ENCODE results near the gene SCARB2. TPM values are rescaled to one million over a fixed set of nuclear protein-coding genes. Genes with fewer than 3 reads are reported as not detected.
"Not testable (repeated sequence)": the region's sequence is repeated elsewhere in the genome, so short reads cannot be mapped to it uniquely, and the experiment has no call there.

SCARB2 gene
- 100 to 1,000 TPM in 6 of 8 experiments, 10 to 100 TPM in 2; 79.7 to 230 (median 112) TPM for total RNA-seq

GRCh38 chr4:76213415-76214176 lies at the start of gene SCARB2:
SCARB2 (minus strand) TSS chr4:76213824; CDS start chr4:76213543, 281 bp downstream.
- H3K4me1 ChIP-seq (replicated peaks in 1 of 2) = peaks cover 22 to 26% of the 10 kb centered on the region in 2 donors
- 0% methylated on average over 5 to 18 of the region's 94 CpGs; no CpG with 5 or more reads in 6 of the 10 experiments for WGBS, 10 experiments

DNA sequence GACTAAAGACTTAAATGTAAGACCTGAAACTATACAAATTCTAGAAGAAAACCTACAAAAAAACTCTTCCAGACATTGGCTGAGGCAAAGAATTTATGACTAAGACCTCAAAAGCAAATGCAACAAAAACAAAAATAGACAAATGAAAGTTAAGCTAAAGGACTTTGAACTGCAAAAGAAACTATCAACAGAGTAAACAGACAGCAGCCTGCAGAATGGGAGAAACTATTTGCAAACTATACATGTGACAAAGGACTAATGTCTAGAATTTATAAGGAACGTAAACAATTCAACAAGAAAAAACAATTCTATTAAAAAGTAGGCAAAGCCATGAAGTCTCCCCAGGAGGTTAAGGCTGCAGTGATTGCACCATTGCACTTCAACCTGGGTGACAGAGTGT lies 46.9 kb upstream of the SCARB2 start:
- Histone ChIP-seq H3K4me3 (no peak overlapping the region), H3K27ac (no peak overlapping the region), H3K4me1 (replicated peaks in 1 of 2) (peaks cover 8 to 12% of the 10 kb centered on the region in 2 donors)
- no peak for ATAC-seq (replicated peaks in 6 of 8)
- WGBS, 10 experiments = 0 to 100% (median 80%) methylated on average over 1 of the region's 1 CpG; no CpG with 5 or more reads in 2 of the 10 experiments
- in situ Hi-C loops (cut with MboI; ENCODE audit: low pct_unique_long_range_greater_than_20kb in 2 of 9, low sequenced_read_pairs in 9 of 9, unreplicated experiment in 9 of 9) = no loop called here

More at GRCh38 chr4:76213415-76214176, at the start of gene SCARB2:
- H3K4me3 ChIP-seq = peak within 1 kb of the TSS; percentile 68 to 95 (median 79)
- peak; percentile 83 to 92 (median 92) for ATAC-seq (replicated peaks in 6 of 8)
- in situ Hi-C loops (cut with MboI; ENCODE audit: low pct_unique_long_range_greater_than_20kb in 2 of 9, low sequenced_read_pairs in 9 of 9, unreplicated experiment in 9 of 9) = no loop called here
- peak within 1 kb of the TSS; percentile 95 for H3K27ac ChIP-seq

DNA sequence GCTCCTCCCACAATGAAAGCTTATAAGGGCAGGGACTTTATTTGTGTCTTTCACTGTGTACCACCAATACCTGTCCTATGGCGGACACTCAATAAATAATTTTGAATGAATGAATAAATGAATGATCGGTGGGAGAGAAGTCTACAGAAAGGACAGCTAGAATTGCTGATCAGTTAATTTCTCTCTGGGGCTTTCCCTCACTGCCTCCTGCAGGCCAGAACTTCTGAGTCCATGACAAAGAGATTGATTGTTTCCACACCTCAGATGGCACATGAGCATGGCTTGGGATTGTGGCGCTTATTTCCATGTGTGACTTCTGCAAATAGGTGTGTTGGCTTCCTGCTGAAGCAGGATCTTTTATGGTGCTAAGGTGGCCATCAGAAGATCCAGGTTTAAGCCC lies 44.2 kb upstream of the SCARB2 start:
- Histone ChIP-seq H3K4me1 (replicated peaks in 1 of 2) (peaks cover 8 to 12% of the 10 kb centered on the region in 2 donors), H3K27ac (no peak overlapping the region), H3K4me3 (no peak overlapping the region)
- in situ Hi-C loops (cut with MboI; ENCODE audit: low pct_unique_long_range_greater_than_20kb in 2 of 9, low sequenced_read_pairs in 9 of 9, unreplicated experiment in 9 of 9) = no loop called here
- 79 to 100% (median 92%) methylated on average over 1 to 3 of the region's 3 CpGs; no CpG with 5 or more reads in 1 of the 10 experiments for WGBS, 10 experiments
- no peak for ATAC-seq (replicated peaks in 6 of 8)

DNA sequence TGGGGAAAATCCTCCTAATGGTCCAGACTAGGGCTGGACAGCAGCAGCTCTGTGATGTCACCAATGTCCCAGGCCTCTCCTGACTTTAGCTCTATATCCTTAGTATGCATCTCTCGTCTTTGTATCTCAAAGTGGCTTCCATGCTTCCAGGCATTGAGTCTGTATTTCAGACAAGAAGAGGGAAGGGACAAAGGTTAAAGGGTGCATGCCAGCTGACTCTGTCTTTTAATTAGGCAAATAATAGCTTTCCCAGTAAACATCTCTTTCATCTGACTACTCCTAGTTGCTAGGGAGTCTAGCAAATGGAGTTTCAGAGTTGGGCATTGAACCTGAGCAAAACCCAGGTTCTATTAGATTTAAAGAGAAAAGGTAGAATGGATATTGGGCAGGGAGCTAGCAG lies 43.3 kb upstream of the SCARB2 start:
- ATAC-seq (replicated peaks in 6 of 8) = no peak
- Histone ChIP-seq H3K27ac (no peak overlapping the region), H3K4me3 (no peak overlapping the region), H3K4me1 (replicated peaks in 1 of 2) (peaks cover 12 to 16% of the 10 kb centered on the region in 2 donors)
- in situ Hi-C loops (cut with MboI; ENCODE audit: low pct_unique_long_range_greater_than_20kb in 2 of 9, low sequenced_read_pairs in 9 of 9, unreplicated experiment in 9 of 9) = no loop called here
- 75 to 100% (median 80%) methylated on average over 1 of the region's 1 CpG; no CpG with 5 or more reads in 7 of the 10 experiments for WGBS, 10 experiments

GRCh38 chr4:76256032-76256431 lies 42.4 kb upstream of the SCARB2 start:
- in situ Hi-C loops (cut with MboI; ENCODE audit: low pct_unique_long_range_greater_than_20kb in 2 of 9, low sequenced_read_pairs in 9 of 9, unreplicated experiment in 9 of 9) = no loop called here
- H3K4me1 ChIP-seq (replicated peaks in 1 of 2) = peaks cover 16 to 17% of the 10 kb centered on the region in 2 donors
- ATAC-seq (replicated peaks in 6 of 8) = no peak

DNA sequence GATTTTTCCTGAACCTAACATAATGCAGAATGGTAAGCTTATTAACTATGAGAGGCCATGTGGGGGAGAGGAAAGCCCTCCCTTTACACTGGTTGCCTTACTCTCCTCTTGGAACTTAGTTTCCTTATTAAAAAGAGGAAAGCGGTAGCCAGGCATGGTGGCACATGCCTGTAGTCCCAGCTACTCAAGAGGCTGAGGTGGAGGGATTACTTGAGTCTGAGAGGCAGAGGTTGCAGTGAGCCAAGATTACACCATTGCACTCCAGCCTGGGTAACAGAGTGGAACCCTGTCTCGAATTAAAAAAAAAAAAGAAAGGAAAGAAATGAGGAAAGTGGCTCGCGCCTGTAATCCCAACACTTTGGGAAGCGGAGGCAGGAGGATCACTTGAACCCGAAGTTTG lies 39.9 kb upstream of the SCARB2 start:
- no peak overlapping the region for H3K27ac ChIP-seq
- H3K4me1 ChIP-seq (replicated peaks in 1 of 2) = peaks cover 16 to 17% of the 10 kb centered on the region in 2 donors
- ATAC-seq (replicated peaks in 6 of 8) = no peak
- no peak overlapping the region for H3K4me3 ChIP-seq
- WGBS, 10 experiments = 33 to 96% (median 73%) methylated on average over 1 to 6 of the region's 6 CpGs; no CpG with 5 or more reads in 2 of the 10 experiments
- in situ Hi-C loops (cut with MboI; ENCODE audit: low pct_unique_long_range_greater_than_20kb in 2 of 9, low sequenced_read_pairs in 9 of 9, unreplicated experiment in 9 of 9) = no loop called here

More at GRCh38 chr4:76256032-76256431, 42.4 kb upstream of the SCARB2 start:
- Histone ChIP-seq H3K27ac (no peak overlapping the region), H3K4me3 (no peak overlapping the region)
- WGBS, 10 experiments = 23% methylated on average over 2 of the region's 6 CpGs; no CpG with 5 or more reads in 9 of the 10 experiments

- Histone ChIP-seq H3K27ac (no peak overlapping the region), H3K4me1 (replicated peaks in 1 of 2) (peaks cover 16 to 17% of the 10 kb centered on the region in 2 donors), H3K4me3 (peak overlapping the region in 4 of 5 donors; percentile 38 to 47 (median 46))
- in situ Hi-C loops (cut with MboI; ENCODE audit: low pct_unique_long_range_greater_than_20kb in 2 of 9, low sequenced_read_pairs in 9 of 9, unreplicated experiment in 9 of 9) = no loop called here
- WGBS, 10 experiments = 18 to 100% (median 90%) methylated on average over 1 to 8 of the region's 8 CpGs; no CpG with 5 or more reads in 1 of the 10 experiments
- no peak for ATAC-seq (replicated peaks in 6 of 8)
Measured at GRCh38 chr4:76252271-76252653, 38.6 kb upstream of the SCARB2 start.

- Histone ChIP-seq H3K27ac (peak within 1 kb of the TSS in 1 of 2 donors; percentile 19), H3K4me3 (peak within 1 kb of the TSS; percentile 32 to 47 (median 45)), H3K4me1 (replicated peaks in 1 of 2) (peaks cover 12% of the 10 kb centered on the region in 2 donors)
- in situ Hi-C loops (cut with MboI; ENCODE audit: low pct_unique_long_range_greater_than_20kb in 2 of 9, low sequenced_read_pairs in 9 of 9, unreplicated experiment in 9 of 9) = no loop called here
- 0 to 60% (median 7%) methylated on average over 1 to 10 of the region's 68 CpGs for WGBS, 10 experiments
- ATAC-seq (replicated peaks in 6 of 8) = peak; percentile 96 to 99 (median 98)
Measured at GRCh38 chr4:76251441-76252270, 38.0 kb upstream of the SCARB2 start, which contains the start of gene FAM47E. FAM47E (plus strand) TSS chr4:76251721; CDS start chr4:76251747, 26 bp downstream.

DNA sequence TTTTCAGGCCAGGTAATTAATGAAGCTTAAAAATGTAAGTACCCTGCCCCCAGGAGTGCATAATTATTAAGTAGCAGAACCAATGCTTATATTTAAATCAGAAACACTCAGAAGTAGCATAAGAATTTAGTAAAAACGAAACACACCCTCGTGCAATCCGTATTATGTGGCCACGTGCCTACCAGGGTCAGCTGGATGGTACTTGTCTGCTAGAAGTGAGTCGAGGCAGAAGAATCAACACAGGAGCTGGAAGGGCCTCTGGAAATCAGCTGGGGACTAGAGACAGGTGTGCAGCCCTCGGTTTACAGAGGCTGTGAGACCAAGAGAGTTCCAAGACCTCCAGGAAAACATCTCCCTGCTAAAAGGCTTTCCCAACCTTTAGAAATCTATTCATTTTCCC lies 37.3 kb upstream of the SCARB2 start:
- in situ Hi-C loops (cut with MboI; ENCODE audit: low pct_unique_long_range_greater_than_20kb in 2 of 9, low sequenced_read_pairs in 9 of 9, unreplicated experiment in 9 of 9) = no loop called here
- ATAC-seq (replicated peaks in 6 of 8) = peak in 7 of 8 experiments; percentile 1 to 21 (median 13)
- peaks cover 5 to 7% of the 10 kb centered on the region in 2 donors for H3K4me1 ChIP-seq (replicated peaks in 1 of 2)
- H3K4me3 ChIP-seq = peak overlapping the region; percentile 32 to 47 (median 45)
- 0 to 58% (median 23%) methylated on average over 2 to 6 of the region's 6 CpGs for WGBS, 10 experiments
- no peak overlapping the region for H3K27ac ChIP-seq

DNA sequence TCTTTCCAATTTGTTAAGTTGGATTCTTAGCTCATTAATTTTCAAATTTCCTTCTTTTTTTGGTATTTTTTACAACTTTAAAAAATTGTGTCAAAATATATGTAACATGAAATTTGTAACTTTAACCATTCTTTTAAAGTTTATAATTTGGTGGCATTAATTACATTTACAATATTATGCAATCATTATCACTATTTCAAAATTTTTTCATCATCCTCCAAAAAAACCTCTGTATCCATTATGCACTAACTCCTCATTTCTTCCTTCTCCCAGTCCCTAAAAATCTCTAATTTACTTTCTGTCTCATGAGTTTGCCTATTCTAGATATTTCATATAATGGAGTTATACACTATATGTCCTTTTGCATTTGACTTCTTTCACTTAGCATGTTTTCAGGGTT lies 33.2 kb upstream of the SCARB2 start:
- Histone ChIP-seq H3K27ac (no peak overlapping the region), H3K4me3 (no peak overlapping the region), H3K4me1 (replicated peaks in 1 of 2) (peaks cover 0 to 3% of the 10 kb centered on the region in 2 donors)
- ATAC-seq (replicated peaks in 6 of 8) = no peak
- in situ Hi-C loops (cut with MboI; ENCODE audit: low pct_unique_long_range_greater_than_20kb in 2 of 9, low sequenced_read_pairs in 9 of 9, unreplicated experiment in 9 of 9) = no loop called here

GRCh38 chr4:76246025-76246424 lies 32.4 kb upstream of the SCARB2 start:
- 0 to 83% (median 57%) methylated on average over 1 of the region's 1 CpG; no CpG with 5 or more reads in 5 of the 10 experiments for WGBS, 10 experiments
- Histone ChIP-seq H3K4me1 (replicated peaks in 1 of 2) (no peaks in the 10 kb centered on the region), H3K4me3 (no peak overlapping the region), H3K27ac (no peak overlapping the region)
- in situ Hi-C loops (cut with MboI; ENCODE audit: low pct_unique_long_range_greater_than_20kb in 2 of 9, low sequenced_read_pairs in 9 of 9, unreplicated experiment in 9 of 9) = no loop called here
- ATAC-seq (replicated peaks in 6 of 8) = peak in 1 of 8 experiments; percentile 69

DNA sequence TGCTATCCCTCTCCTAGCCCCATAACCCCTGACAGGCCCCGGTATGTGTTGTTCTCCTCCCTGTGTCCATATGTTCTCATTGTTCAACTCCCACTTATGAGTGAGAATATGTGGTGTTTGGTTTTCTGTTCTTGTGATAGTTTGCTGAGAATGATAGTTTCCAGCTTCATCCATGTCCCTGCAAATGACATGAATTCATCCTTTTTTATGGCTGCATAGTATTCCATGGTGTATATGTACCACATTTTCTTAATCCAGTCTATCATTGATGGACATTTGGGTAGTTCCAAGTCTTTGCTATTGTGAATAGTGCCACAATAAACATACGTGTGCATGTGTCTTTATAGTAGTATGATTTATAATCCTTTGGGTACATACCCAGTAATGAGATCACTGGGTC lies 30.3 kb upstream of the SCARB2 start:
- H3K4me3 ChIP-seq; ATAC-seq (replicated peaks in 6 of 8); H3K4me1 ChIP-seq (replicated peaks in 1 of 2); H3K27ac ChIP-seq; in situ Hi-C loops (cut with MboI; ENCODE audit: low pct_unique_long_range_greater_than_20kb in 2 of 9, low sequenced_read_pairs in 9 of 9, unreplicated experiment in 9 of 9): not testable (repeated sequence)
- 60 to 100% (median 86%) methylated on average over 1 to 2 of the region's 2 CpGs; no CpG with 5 or more reads in 3 of the 10 experiments for WGBS, 10 experiments

DNA sequence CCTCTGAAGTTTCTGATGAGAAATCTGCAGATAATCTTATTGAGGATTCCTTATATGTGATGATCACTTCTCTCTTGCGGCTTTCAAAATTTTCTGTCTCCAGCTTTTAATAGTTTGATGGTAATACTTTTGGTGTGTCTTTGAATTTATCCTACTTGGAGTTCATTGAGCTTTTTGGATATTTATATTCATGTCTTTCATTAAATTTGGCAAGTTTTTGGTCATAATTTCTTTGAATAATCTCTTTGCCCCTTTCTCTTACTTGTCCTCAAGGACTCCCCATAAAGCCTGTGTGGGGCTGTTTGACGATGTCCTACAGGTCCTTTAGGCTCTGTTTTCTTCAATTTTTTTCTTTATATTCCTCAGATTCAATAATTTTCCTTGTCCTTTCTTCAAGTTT lies 26.6 kb upstream of the SCARB2 start:
- in situ Hi-C loops (cut with MboI; ENCODE audit: low pct_unique_long_range_greater_than_20kb in 2 of 9, low sequenced_read_pairs in 9 of 9, unreplicated experiment in 9 of 9) = no loop called here
- Histone ChIP-seq H3K27ac (no peak overlapping the region), H3K4me1 (replicated peaks in 1 of 2) (no peaks in the 10 kb centered on the region), H3K4me3 (no peak overlapping the region)
- ATAC-seq (replicated peaks in 6 of 8) = no peak
- 50 to 100% (median 86%) methylated on average over 1 to 2 of the region's 2 CpGs for WGBS, 10 experiments

Data from motor neuron (in vitro differentiated cells).